ENCODE data around the gene ZNF536.

Gene ZNF536

GRCh38 chr19:30431591-30431990 lies 59.4 kb downstream of the ZNF536 start:
- no peaks in the 10 kb centered on the region for H3K36me3 ChIP-seq (replicated peaks; ENCODE audit: insufficient read depth, low read length)
- no peak overlapping the region for H3K4me3 ChIP-seq (ENCODE audit: low read length)
- H3K9me2 ChIP-seq (replicated peaks; ENCODE audit: insufficient read depth, low read length): no peaks in the 10 kb centered on the region
- no peak overlapping the region for H3K27ac ChIP-seq (ENCODE audit: low read length)
- H3K79me2 ChIP-seq (ENCODE audit: low read length): no peaks in the 10 kb centered on the region
- DNase-seq: no peak
- H3K4me2 ChIP-seq (ENCODE audit: low read depth, low read length): no peak overlapping the region
- no peak overlapping the region for H3K9ac ChIP-seq (ENCODE audit: low read length)
- no peaks in the 10 kb centered on the region for H4K20me1 ChIP-seq (ENCODE audit: insufficient read depth, low read length)
- H2AFZ ChIP-seq (ENCODE audit: low read length): no peak overlapping the region
- H3K9me3 ChIP-seq (replicated peaks; ENCODE audit: insufficient read depth, low read length): no peaks in the 10 kb centered on the region
- TF ChIP-seq EZH2phosphoT487 (IDR thresholded peaks at IDR 0.05; ENCODE audit: low read length) (no peak), CTCF (IDR thresholded peaks at IDR 0.05; ENCODE audit: low read length) (no peak), EZH2 (optimal IDR thresholded peaks at IDR 0.05; ENCODE audit: low read depth, low read length) (no peak)
- no peaks in the 10 kb centered on the region for H3F3A ChIP-seq (ENCODE audit: insufficient read depth, low read length)
- H3K27me3 ChIP-seq (replicated peaks; ENCODE audit: insufficient read depth, low read length): peaks cover 27% of the 10 kb centered on the region
- H3K4me1 ChIP-seq (ENCODE audit: low read length): no peaks in the 10 kb centered on the region

GRCh38 chr19:30434797-30435594 lies 62.8 kb downstream of the ZNF536 start:
- Histone ChIP-seq H3K9ac (ENCODE audit: low read length) (no peak overlapping the region), H3K27ac (ENCODE audit: low read length) (no peak overlapping the region), H3K79me2 (ENCODE audit: low read length) (no peaks in the 10 kb centered on the region), H3K9me3 (replicated peaks; ENCODE audit: insufficient read depth, low read length) (no peaks in the 10 kb centered on the region), H3K27me3 (replicated peaks; ENCODE audit: insufficient read depth, low read length) (peaks cover 22% of the 10 kb centered on the region; the same call in 1 of the 2 replicates), H3K4me1 (ENCODE audit: low read length) (no peaks in the 10 kb centered on the region), H3K4me3 (ENCODE audit: low read length) (no peak overlapping the region), H3K4me2 (ENCODE audit: low read depth, low read length) (no peak overlapping the region), H4K20me1 (ENCODE audit: insufficient read depth, low read length) (no peaks in the 10 kb centered on the region), H2AFZ (ENCODE audit: low read length) (no peak overlapping the region), H3F3A (ENCODE audit: insufficient read depth, low read length) (no peaks in the 10 kb centered on the region), H3K9me2 (replicated peaks; ENCODE audit: insufficient read depth, low read length) (no peaks in the 10 kb centered on the region), H3K36me3 (replicated peaks; ENCODE audit: insufficient read depth, low read length) (no peaks in the 10 kb centered on the region)
- TF ChIP-seq EZH2phosphoT487 (IDR thresholded peaks at IDR 0.05; ENCODE audit: low read length): no peak
- TF ChIP-seq EZH2 (optimal IDR thresholded peaks at IDR 0.05; ENCODE audit: low read depth, low read length): no peak
- TF ChIP-seq CTCF (IDR thresholded peaks at IDR 0.05; ENCODE audit: low read length): no peak
- DNase-seq: no peak

GRCh38 chr19:30437869-30438268 lies 65.7 kb downstream of the ZNF536 start:
- DNase-seq: no peak
- Histone ChIP-seq H3K4me2 (ENCODE audit: low read depth, low read length) (no peak overlapping the region), H3K27ac (ENCODE audit: low read length) (no peak overlapping the region), H3K79me2 (ENCODE audit: low read length) (no peaks in the 10 kb centered on the region), H3K9me2 (replicated peaks; ENCODE audit: insufficient read depth, low read length) (no peaks in the 10 kb centered on the region), H3F3A (ENCODE audit: insufficient read depth, low read length) (no peaks in the 10 kb centered on the region), H3K4me1 (ENCODE audit: low read length) (no peaks in the 10 kb centered on the region), H4K20me1 (ENCODE audit: insufficient read depth, low read length) (no peaks in the 10 kb centered on the region), H3K4me3 (ENCODE audit: low read length) (no peak overlapping the region), H3K27me3 (replicated peaks; ENCODE audit: insufficient read depth, low read length) (peaks cover 21% of the 10 kb centered on the region), H3K9me3 (replicated peaks; ENCODE audit: insufficient read depth, low read length) (no peaks in the 10 kb centered on the region), H3K9ac (ENCODE audit: low read length) (no peak overlapping the region), H2AFZ (ENCODE audit: low read length) (no peak overlapping the region), H3K36me3 (replicated peaks; ENCODE audit: insufficient read depth, low read length) (no peaks in the 10 kb centered on the region)
- TF ChIP-seq CTCF (IDR thresholded peaks at IDR 0.05; ENCODE audit: low read length): no peak
- TF ChIP-seq EZH2phosphoT487 (IDR thresholded peaks at IDR 0.05; ENCODE audit: low read length): no peak
- TF ChIP-seq EZH2 (optimal IDR thresholded peaks at IDR 0.05; ENCODE audit: low read depth, low read length): no peak
